Gastroesophageal sphincter (tissue), 4 donors: ENCODE data around the gene NME2. TPM values are rescaled to one million over a fixed set of nuclear protein-coding genes. Genes with fewer than 3 reads are reported as not detected.
A peak's percentile ranks its signal among the peaks of the same experiment; 100 is the strongest.
"Not testable (repeated sequence)": the region's sequence is repeated elsewhere in the genome, so short reads cannot be mapped to it uniquely, and the experiment has no call there.

Source experiments
- ATAC-seq: fragments of 150-250 bp; one replicate; pipeline ENCODE4 v1.9.1; 2016; ENCODE audit warnings: mild to moderate bottlenecking, moderate library complexity
- H3K27ac ChIP-seq, 4 donors: fragments of 200-600 bp; sonication (generic) in 3 of 4; 1 replicate in 3 of 4; 2 replicates in 1 of 4; pipeline ENCODE4 v1.5.1; 2016 to 2019
- H3K27me3 ChIP-seq: fragments of 200-600 bp; sonication (generic); one replicate; pipeline ENCODE4 v1.5.1; 2019
- H3K36me3 ChIP-seq, 2 donors: fragments of 200-600 bp; sonication (generic); one replicate each; pipeline ENCODE4 v1.5.1; 2019; ENCODE audit warnings: control low read depth in 1 of 2
- H3K4me1 ChIP-seq, 3 donors: fragments of 200-600 bp; sonication (generic); 1 replicate in 2 of 3; 2 replicates in 1 of 3; pipeline ENCODE4 v1.5.1; 2016 to 2019; ENCODE audit warnings: control low read depth in 2 of 3
- H3K4me3 ChIP-seq, 2 donors: fragments of 200-600 bp; sonication (generic); one replicate each; pipeline ENCODE4 v1.5.1; 2019; ENCODE audit warnings: mild to moderate bottlenecking in 1 of 2, moderate library complexity in 1 of 2
- H3K9me3 ChIP-seq, 3 donors: fragments of 200-600 bp; sonication (generic); one replicate each; pipeline ENCODE4 v1.5.1; 2017 to 2019; ENCODE audit warnings: control low read depth in 2 of 3
- CTCF ChIP-seq, 4 experiments: fragments of 200-600 bp in 2 of 4; fragments of 450-650 bp in 2 of 4; sonication (generic) in 1 of 4; IDR thresholded peaks; one replicate each; pipeline ENCODE4 v1.5.1; 2017 to 2019; ENCODE audit warnings: antibody characterized with exemption in 4 of 4, mild to moderate bottlenecking in 2 of 4, moderate library complexity in 2 of 4
- EP300 ChIP-seq: sonication (generic); formaldehyde crosslinking; IDR thresholded peaks from one replicate; pipeline ENCODE4 v1.6.1; 2017; ENCODE audit warnings: antibody characterized with exemption, mild to moderate bottlenecking
- POLR2A ChIP-seq, 2 donors: fragments of 450-650 bp; IDR thresholded peaks; one replicate each; pipeline ENCODE4 v1.6.1; 2017; ENCODE audit warnings: antibody characterized with exemption in 2 of 2, mild to moderate bottlenecking in 2 of 2, moderate library complexity in 1 of 2
- POLR2AphosphoS5 ChIP-seq: sonication (generic); formaldehyde crosslinking; IDR thresholded peaks from one replicate; pipeline ENCODE4 v1.6.1; 2017; ENCODE audit warnings: antibody characterized with exemption
- WGBS, 2 donors: methylation state at CpG; one replicate each; pipeline ENCODE4 v1.1.5; 2018; ENCODE audit warnings: low coverage in 1 of 2; 5-methylcytosine and 5-hydroxymethylcytosine counted together
- total RNA-seq, 4 donors: library from RNA; depleted of rRNA; stranded (reverse); fragments of >200 nt; gene quantifications; one replicate each; pipeline ENCODE4 v1.1.0, GENCODE V29; 2016

NME2 gene
- total RNA-seq, 4 donors from 2014 or later: 321 to 410 (median 361) TPM

GRCh38 chr17:51120739-51121619 is 45.2 kb upstream of the NME2 start, which contains the start of gene SPAG9:
Gene SPAG9, minus strand, starts transcription at chr17:51120868. Its CDS starts 212 bp downstream, at chr17:51120656.
- TF ChIP-seq EP300 (no peak), POLR2AphosphoS5 (peak; percentile 87), POLR2A (IDR thresholded peaks at IDR 0.05) (peak; percentile 42 to 73), CTCF (IDR thresholded peaks at IDR 0.05) (no peak)
- peak; percentile 93 for ATAC-seq
- peak within 1 kb of the TSS; percentile 76 to 94 for H3K4me3 ChIP-seq
- WGBS, 2 donors: 0 to 2% methylated on average over 12 to 19 of the region's 68 CpGs
- H3K4me1 ChIP-seq: peaks cover 0 to 47% (median 25%) of the 10 kb centered on the region in 3 donors
- H3K36me3 ChIP-seq: no peaks in the 10 kb centered on the region
- no peaks in the 10 kb centered on the region for H3K9me3 ChIP-seq
- peak within 1 kb of the TSS; percentile 99 to 100 (median 100) for H3K27ac ChIP-seq
- H3K27me3 ChIP-seq: no peaks in the 10 kb centered on the region

GRCh38 chr17:51121620-51122472 is 44.4 kb upstream of the NME2 start:
- H3K27ac ChIP-seq: peak overlapping the region; percentile 99 to 100 (median 100)
- TF ChIP-seq POLR2AphosphoS5: peak; percentile 95
- peak; percentile 85 to 95 for TF ChIP-seq POLR2A (IDR thresholded peaks at IDR 0.05)
- no peak for TF ChIP-seq EP300
- peak; percentile 82 for ATAC-seq
- no peaks in the 10 kb centered on the region for H3K27me3 ChIP-seq
- peaks cover 0 to 38% (median 23%) of the 10 kb centered on the region in 3 donors for H3K4me1 ChIP-seq
- no peaks in the 10 kb centered on the region for H3K9me3 ChIP-seq
- H3K36me3 ChIP-seq: no peaks in the 10 kb centered on the region
- WGBS, 2 donors: 11 to 25% methylated on average over 18 of the region's 23 CpGs
- peak overlapping the region; percentile 76 to 91 for H3K4me3 ChIP-seq

GRCh38 chr17:51122473-51123115 is 43.6 kb upstream of the NME2 start:
- 80 to 94% methylated on average over 4 to 10 of the region's 10 CpGs for WGBS, 2 donors
- H3K4me1 ChIP-seq: peaks cover 0 to 31% (median 17%) of the 10 kb centered on the region in 3 donors
- not testable (repeated sequence) for ATAC-seq

GRCh38 chr17:51124640-51125503 is 41.3 kb upstream of the NME2 start:
- no peak overlapping the region for H3K27ac ChIP-seq
- no peaks in the 10 kb centered on the region for H3K9me3 ChIP-seq
- TF ChIP-seq POLR2AphosphoS5: no peak
- TF ChIP-seq POLR2A (IDR thresholded peaks at IDR 0.05): no peak
- TF ChIP-seq EP300: no peak
- TF ChIP-seq CTCF (IDR thresholded peaks at IDR 0.05): no peak
- no peaks in the 10 kb centered on the region for H3K27me3 ChIP-seq
- no peak overlapping the region for H3K4me3 ChIP-seq
- peaks cover 0 to 19% (median 0%) of the 10 kb centered on the region in 3 donors for H3K4me1 ChIP-seq
- 76 to 80% methylated on average over 2 to 5 of the region's 5 CpGs for WGBS, 2 donors
- ATAC-seq: no peak
- H3K36me3 ChIP-seq: no peaks in the 10 kb centered on the region

More at GRCh38 chr17:51122473-51123115, 43.6 kb upstream of the NME2 start:
- H3K4me3 ChIP-seq, H3K9me3 ChIP-seq, H3K27me3 ChIP-seq, H3K36me3 ChIP-seq: not testable (repeated sequence)
- peak overlapping the region; percentile 99 to 100 (median 100) for H3K27ac ChIP-seq

- no peak for TF ChIP-seq POLR2A (IDR thresholded peaks at IDR 0.05)
- H3K27me3 ChIP-seq: no peaks in the 10 kb centered on the region
- no peaks in the 10 kb centered on the region for H3K36me3 ChIP-seq
- H3K9me3 ChIP-seq: no peaks in the 10 kb centered on the region
- 58 to 79% methylated on average over 2 to 3 of the region's 3 CpGs for WGBS, 2 donors
- H3K4me3 ChIP-seq: no peak overlapping the region
- ATAC-seq: no peak
- peak overlapping the region in 1 of 4 donors; percentile 6 for H3K27ac ChIP-seq
- peaks cover 0 to 19% (median under 1%) of the 10 kb centered on the region in 3 donors for H3K4me1 ChIP-seq
Measured at GRCh38 chr17:51128076-51128475, 38.1 kb upstream of the NME2 start.
